ENCODE data around the gene TERT. TPM values are rescaled to one million over a fixed set of nuclear protein-coding genes. Genes with fewer than 3 reads are reported as not detected.
"Not testable (repeated sequence)": the region's sequence is repeated elsewhere in the genome, so short reads cannot be mapped to it uniquely, and the experiment has no call there.

Gene TERT
- total RNA-seq, 1 donor from 2014 or later: 3.5 TPM

GRCh38 chr5:1285883-1286291, 9.0 kb downstream of the TERT start:
- no peak for DNase-seq (ENCODE audit: low spot score, unreplicated experiment)
- H3K4me1 Mint-ChIP-seq (ENCODE audit: low read depth): no peaks in the 10 kb centered on the region
- no peaks in the 10 kb centered on the region for H3K27me3 Mint-ChIP-seq
- peaks cover 5% of the 10 kb centered on the region for H3K9me3 Mint-ChIP-seq (ENCODE audit: low read depth)
- H3K4me3 Mint-ChIP-seq (ENCODE audit: low read depth): no peak overlapping the region
- peaks cover 3% of the 10 kb centered on the region for H3K36me3 Mint-ChIP-seq (ENCODE audit: insufficient read depth)
- H3K27ac Mint-ChIP-seq: no peak overlapping the region
- no peak for TF ChIP-seq CTCF (IDR thresholded peaks at IDR 0.05; ENCODE audit: unreplicated experiment)

GRCh38 chr5:1285141-1285540, 9.7 kb downstream of the TERT start:
- no peaks in the 10 kb centered on the region for H3K27me3 Mint-ChIP-seq

GRCh38 chr5:1284336-1284970, 10.4 kb downstream of the TERT start:
- H3K4me3 Mint-ChIP-seq (ENCODE audit: low read depth); H3K4me1 Mint-ChIP-seq (ENCODE audit: low read depth); H3K27ac Mint-ChIP-seq; H3K27me3 Mint-ChIP-seq; H3K9me3 Mint-ChIP-seq (ENCODE audit: low read depth); DNase-seq (ENCODE audit: low spot score, unreplicated experiment); H3K36me3 Mint-ChIP-seq (ENCODE audit: insufficient read depth): not testable (repeated sequence)

More at GRCh38 chr5:1285141-1285540, 9.7 kb downstream of the TERT start:
- peaks cover 5% of the 10 kb centered on the region for H3K9me3 Mint-ChIP-seq (ENCODE audit: low read depth)
- no peak overlapping the region for H3K4me3 Mint-ChIP-seq (ENCODE audit: low read depth)
- H3K27ac Mint-ChIP-seq: no peak overlapping the region
- H3K36me3 Mint-ChIP-seq (ENCODE audit: insufficient read depth): peaks cover 3% of the 10 kb centered on the region
- TF ChIP-seq CTCF (IDR thresholded peaks at IDR 0.05; ENCODE audit: unreplicated experiment): no peak
- DNase-seq (ENCODE audit: low spot score, unreplicated experiment): no peak
- H3K4me1 Mint-ChIP-seq (ENCODE audit: low read depth): no peaks in the 10 kb centered on the region

- DNase-seq (ENCODE audit: low spot score, unreplicated experiment); H3K36me3 Mint-ChIP-seq (ENCODE audit: insufficient read depth); H3K27ac Mint-ChIP-seq; H3K9me3 Mint-ChIP-seq (ENCODE audit: low read depth); H3K4me1 Mint-ChIP-seq (ENCODE audit: low read depth); H3K4me3 Mint-ChIP-seq (ENCODE audit: low read depth); H3K27me3 Mint-ChIP-seq: not testable (repeated sequence)
Measured at GRCh38 chr5:1283729-1284041, 11.2 kb downstream of the TERT start.

- not testable (repeated sequence) for H3K4me3 Mint-ChIP-seq (ENCODE audit: low read depth); DNase-seq (ENCODE audit: low spot score, unreplicated experiment); H3K9me3 Mint-ChIP-seq (ENCODE audit: low read depth); H3K27ac Mint-ChIP-seq; H3K36me3 Mint-ChIP-seq (ENCODE audit: insufficient read depth); H3K27me3 Mint-ChIP-seq; H3K4me1 Mint-ChIP-seq (ENCODE audit: low read depth)
Measured at GRCh38 chr5:1282993-1283728, 11.7 kb downstream of the TERT start.

GRCh38 chr5:1282131-1282992, 12.5 kb downstream of the TERT start:
- H3K4me1 Mint-ChIP-seq (ENCODE audit: low read depth): no peaks in the 10 kb centered on the region
- H3K36me3 Mint-ChIP-seq (ENCODE audit: insufficient read depth): no peaks in the 10 kb centered on the region
- H3K27me3 Mint-ChIP-seq: no peaks in the 10 kb centered on the region
- H3K9me3 Mint-ChIP-seq (ENCODE audit: low read depth): no peaks in the 10 kb centered on the region
- H3K27ac Mint-ChIP-seq: no peak overlapping the region
- DNase-seq (ENCODE audit: low spot score, unreplicated experiment): no peak
- no peak overlapping the region for H3K4me3 Mint-ChIP-seq (ENCODE audit: low read depth)
- no peak for TF ChIP-seq CTCF (IDR thresholded peaks at IDR 0.05; ENCODE audit: unreplicated experiment)
